HG03066 (cell line): Measurements from ENCODE around the gene NOS1AP.
"Not testable (repeated sequence)": the region's sequence is repeated elsewhere in the genome, so short reads cannot be mapped to it uniquely, and the experiment has no call there.

ENCODE experiments used
- ATAC-seq: cut with Tn5 transposase; IDR thresholded peaks from one replicate; pipeline ENCODE4 v1.9.1; 2021; ENCODE audit warnings: low read depth; ENCODE audit not compliant: unreplicated experiment

Gene NOS1AP

GRCh38 chr1:162158624-162159271, 89.3 kb downstream of the NOS1AP start:
- ATAC-seq, result no peak

DNA sequence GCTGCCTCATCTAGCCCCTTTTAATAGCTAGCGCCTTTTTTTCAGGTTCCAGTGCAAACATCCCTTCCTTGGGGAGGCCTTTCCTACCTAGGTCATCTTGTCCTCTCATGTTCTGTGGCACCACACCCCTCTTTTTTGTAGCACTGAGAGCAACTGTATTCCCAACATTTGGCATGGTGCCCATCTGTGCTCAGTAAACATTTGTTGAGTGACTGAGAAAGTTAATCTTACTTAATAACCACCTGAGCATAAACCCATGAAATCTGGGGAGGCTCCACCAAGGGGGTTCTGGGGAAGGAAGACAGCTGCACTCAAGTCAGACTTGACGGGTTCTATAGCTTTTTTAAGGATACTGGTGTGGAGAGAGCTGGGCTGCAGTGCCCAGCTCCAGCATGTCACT, 90.0 kb downstream of the NOS1AP start:
- no peak for ATAC-seq

DNA sequence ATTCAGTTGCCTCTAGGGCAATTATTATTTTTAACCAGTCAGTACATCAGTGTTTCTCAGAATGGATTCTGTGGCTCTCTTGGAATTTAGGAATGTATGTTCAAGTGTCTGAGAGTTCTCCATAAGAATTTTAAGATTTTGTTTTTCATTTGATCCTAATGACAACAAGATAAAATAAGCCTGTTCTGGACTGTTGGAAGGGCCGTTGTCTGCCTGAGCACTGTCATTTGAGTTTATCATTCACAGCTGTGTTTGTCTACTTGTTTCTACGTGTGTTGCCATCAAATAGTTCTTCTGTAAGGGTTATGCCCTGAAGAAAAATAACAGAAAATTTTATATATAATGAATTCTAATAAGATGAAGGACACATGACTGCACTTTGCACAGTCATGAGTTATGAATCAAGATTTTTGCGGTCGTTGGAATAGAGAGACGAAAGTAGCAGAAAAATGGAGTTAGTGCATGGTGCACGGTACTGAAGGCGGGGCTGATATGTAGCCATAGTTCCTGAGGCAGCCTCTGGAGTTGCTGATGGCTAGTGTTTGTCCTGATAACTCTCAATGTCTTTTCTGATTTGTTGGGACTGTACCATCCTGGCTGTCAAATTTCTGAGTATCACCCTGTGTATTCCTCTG, 92.5 kb downstream of the NOS1AP start:
- ATAC-seq, result no peak

DNA sequence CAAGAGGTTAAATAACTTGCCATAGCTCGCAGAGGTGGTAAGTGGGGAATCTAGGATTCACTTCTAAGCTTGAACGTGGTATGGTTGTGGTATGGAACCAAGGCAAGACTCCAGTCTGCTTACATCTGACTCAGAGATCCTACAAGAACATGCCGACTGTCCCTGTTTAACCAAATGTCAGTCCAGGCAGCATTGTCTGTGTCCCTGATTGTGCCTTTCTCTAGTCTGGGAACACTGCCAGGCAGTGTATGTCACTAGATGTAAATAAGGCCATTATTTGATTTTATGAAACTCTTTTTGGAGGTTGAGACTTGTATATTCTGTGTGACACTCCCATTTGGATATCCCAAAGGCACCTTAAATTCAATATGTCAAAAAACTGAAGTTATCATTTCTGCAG, 96.0 kb downstream of the NOS1AP start:
- ATAC-seq, result no peak

DNA sequence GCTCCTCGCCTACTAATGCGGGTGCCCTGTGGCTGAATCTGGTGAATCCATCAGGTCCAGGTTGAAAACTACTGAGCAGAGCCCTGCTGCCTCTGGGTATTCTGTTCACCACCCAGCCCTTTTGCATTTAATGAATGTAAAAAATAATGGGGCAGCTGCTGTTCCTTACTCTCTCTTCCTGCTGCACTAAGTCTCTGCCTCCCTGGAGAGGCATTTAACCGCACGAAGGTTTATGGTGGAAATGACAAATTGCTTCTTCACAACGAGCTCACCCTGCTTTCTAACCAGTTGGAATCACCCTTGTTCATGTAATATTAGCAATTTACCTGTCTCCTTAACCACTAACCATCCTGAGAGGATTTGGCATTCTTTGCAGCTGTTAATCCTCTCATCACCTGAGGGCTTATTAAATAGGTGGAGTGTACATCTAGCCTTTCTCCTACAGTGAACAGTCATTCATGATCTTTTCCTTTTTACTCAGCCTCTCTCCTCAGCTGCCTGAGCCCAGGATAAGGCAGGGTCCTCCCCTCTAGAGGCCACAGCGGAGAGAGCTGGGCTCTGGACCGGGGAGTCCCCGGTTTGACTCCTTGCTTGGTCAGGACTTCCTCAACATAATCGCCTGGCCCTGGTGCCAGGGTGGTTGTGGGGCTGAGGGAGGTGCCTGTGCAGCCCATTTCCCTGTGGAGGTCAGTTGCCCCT, 97.6 kb downstream of the NOS1AP start:
- ATAC-seq, result no peak

GRCh38 chr1:162168261-162168660, 98.8 kb downstream of the NOS1AP start:
- no peak for ATAC-seq

GRCh38 chr1:162169031-162169790, 99.7 kb downstream of the NOS1AP start:
- no peak for ATAC-seq

DNA sequence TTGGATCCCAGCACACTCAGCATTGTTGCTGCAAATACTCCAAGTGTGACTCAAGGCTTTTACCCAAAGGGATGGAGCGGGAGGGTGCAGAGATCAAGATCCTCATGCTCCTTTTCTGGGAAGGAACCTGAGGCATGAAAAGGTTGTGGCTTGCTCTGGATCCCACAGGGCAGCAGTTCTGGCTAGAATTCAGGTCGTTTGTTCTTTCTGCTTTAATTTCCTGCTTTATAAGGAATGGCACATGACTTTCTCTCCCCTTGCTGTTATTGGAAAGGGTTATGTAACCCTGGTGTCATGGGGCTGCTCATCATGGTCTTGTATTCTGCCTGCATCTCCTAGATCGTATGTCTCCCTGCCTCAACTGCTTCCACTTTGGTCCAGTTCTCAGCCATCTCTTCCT, 101.6 kb downstream of the NOS1AP start:
- no peak for ATAC-seq

DNA sequence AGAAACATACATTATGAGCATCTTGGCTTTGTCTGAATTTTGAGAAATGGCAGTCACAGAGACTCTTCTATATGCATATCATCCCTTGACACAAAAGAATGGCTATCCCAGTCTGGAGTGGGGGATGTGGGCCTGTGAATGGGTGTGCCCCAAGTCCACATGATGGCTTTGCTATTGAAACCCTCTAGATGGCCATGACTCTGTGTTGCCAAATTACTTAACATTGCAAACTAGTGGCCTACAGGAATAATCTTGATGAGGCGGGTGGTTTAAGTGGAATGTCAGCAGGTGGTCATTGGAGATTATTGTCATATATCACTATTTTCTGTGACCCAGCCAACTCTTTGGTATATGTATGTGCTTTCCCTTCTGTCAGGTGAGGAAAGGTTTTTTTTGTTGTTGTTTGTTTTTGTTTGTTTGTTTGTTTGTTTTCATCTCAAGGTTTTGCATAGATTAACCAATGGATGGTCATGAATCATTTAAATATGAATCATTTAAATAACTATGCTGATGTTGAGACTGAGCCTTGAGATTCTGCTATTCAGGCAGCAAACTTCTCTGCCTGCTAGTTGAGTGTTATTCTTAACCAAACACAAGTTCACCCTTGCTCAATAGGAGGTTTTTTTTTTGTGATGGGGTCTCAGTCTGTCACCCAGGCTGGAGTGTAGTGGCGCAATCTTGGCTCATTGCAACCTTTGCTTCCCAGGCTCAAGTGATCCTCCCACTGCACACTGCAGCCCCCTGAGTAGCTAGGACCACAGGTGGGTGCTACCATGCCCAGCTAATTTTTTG, 103.0 kb downstream of the NOS1AP start:
- ATAC-seq, result no peak

GRCh38 chr1:162173607-162174006, 104.1 kb downstream of the NOS1AP start:
- ATAC-seq, result not testable (repeated sequence)

DNA sequence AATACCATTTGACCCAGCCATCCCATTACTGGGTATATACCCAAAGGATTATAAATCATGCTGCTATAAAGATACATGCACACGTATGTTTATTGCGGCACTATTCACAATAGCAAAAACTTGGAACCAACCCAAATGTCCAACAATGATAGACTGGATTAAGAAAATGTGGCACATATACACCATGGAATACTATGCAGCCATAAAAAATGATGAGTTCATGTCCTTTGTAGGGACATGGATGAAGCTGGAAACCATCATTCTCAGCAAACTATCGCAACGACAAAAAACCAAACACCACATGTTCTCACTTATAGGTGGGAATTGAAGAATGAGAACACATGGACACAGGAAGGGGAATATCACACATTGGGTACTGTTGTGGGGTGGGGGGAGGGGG, 104.5 kb downstream of the NOS1AP start:
- ATAC-seq, result not testable (repeated sequence)

GRCh38 chr1:162175379-162176081, 106.0 kb downstream of the NOS1AP start:
- no peak for ATAC-seq

- no peak for ATAC-seq
These were observed 107.6 kb downstream of the NOS1AP start for GRCh38 chr1:162177126-162177525.

- ATAC-seq, result no peak
These were observed 108.9 kb downstream of the NOS1AP start for GRCh38 chr1:162178432-162178831.

- ATAC-seq, result no peak
These were observed 109.6 kb downstream of the NOS1AP start for GRCh38 chr1:162179121-162179520.

DNA sequence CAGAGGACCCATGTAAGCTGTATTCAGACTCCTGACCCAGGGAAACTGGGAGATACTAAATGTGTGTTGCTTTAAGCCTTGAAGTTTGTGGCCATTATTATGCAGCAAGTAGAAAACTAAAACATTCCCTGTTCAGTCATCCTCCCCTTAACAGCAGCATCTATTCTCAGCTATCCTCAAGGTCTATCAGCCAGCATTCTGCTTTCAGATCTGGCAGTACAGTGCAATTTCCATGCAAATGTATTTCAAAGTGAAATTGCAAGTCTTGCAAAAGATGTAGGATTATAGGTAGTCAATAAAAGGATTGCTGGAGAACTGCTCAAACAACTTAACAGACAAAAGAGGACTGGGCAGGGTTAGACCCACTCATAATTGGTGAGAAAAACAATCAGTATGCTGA, 111.3 kb downstream of the NOS1AP start:
- ATAC-seq, result no peak

- ATAC-seq, result no peak
These were observed 112.6 kb downstream of the NOS1AP start for GRCh38 chr1:162182090-162182489.

DNA sequence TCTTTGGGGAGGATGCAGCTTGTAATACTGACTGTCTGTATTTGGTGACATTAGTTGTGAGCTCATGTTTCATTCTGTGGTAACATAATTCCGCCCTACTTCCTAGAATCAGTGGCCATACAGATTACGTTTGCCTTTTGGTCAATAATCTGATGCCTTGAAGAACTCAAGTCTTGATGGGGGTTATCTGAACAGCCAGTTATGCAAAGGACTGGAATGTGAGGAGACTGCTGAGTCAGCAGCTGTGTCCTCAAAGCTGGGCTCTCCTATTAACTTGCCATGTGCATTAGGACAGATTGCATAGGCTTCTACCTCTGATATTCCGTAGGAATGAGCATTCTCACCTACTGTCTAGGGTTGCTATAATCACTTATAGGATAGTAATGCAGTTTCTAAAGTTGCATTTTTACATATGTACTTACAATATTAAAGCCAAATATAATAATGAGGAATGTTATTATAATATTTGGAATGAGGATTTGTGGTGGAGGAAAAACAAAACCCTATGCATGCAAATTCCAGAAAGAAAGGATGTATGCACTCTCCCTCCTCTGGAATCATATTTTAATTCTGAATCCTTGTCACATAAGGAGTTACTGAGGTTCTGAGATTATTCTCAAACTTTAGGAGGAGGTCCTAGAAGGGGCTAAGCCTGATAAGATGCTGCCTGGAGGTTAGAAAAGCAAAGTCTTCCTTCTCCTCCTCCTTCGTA, 116.0 kb downstream of the NOS1AP start:
- no peak for ATAC-seq

GRCh38 chr1:162186026-162186374, 116.5 kb downstream of the NOS1AP start:
- no peak for ATAC-seq
